ENCODE data around the gene FLAD1. TPM values are rescaled to one million over a fixed set of nuclear protein-coding genes. Genes with fewer than 3 reads are reported as not detected.

FLAD1 gene
- total and polyA plus RNA-seq, 11 donors = 19.4 to 50.7 (median 27.4) TPM

DNA sequence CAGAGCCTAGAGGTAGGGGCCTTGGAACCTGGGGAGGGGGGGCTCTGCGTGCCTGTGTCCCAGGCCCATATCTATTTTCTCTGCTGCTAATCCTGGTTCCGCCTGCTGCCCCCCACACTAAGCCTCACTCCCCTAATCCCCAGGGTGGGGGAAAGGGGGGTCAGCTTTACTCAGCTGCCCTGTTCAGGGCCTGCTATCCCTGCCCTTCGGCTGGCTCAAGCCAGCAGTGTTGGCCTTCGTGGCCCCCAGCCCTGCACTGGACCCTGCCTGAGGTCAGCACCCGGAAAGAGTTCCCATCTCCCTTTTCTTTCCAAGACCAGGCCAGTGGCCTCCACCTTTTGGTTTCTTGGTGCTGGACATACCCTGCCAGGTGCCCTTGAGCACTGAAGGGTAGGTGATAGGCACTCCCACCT, 27.9 kb downstream of the FLAD1 start:
- Histone ChIP-seq H3K9me3 (no peaks in the 10 kb centered on the region), H3K27ac (peak overlapping the region in 8 of 12 donors; percentile 6 to 97 (median 48)), H3K27me3 (no peaks in the 10 kb centered on the region), H3K4me1 (peaks cover 6 to 78% (median 48%) of the 10 kb centered on the region in 12 donors), H3K36me3 (peaks cover 0 to 19% (median 13%) of the 10 kb centered on the region in 9 donors), H3K4me3 (peak overlapping the region in 1 of 12 donors; percentile 59)
- no peak for ATAC-seq
- WGBS, 4 donors = 68 to 79% (median 76%) methylated on average over 4 to 5 of the region's 5 CpGs
- peak in 1 of 5 donors; percentile 20 for DNase-seq
- intact Hi-C loops (cut with DNase I) = loop anchor here in 2 of 10 donors (5.0 kb wide), 1 partner anchor 44 kb away; no protein-coding TSS in a partner anchor
- TF ChIP-seq POLR2A (IDR thresholded peaks at IDR 0.05) = no peak
- no peak for TF ChIP-seq CTCF (IDR thresholded peaks at IDR 0.05)

DNA sequence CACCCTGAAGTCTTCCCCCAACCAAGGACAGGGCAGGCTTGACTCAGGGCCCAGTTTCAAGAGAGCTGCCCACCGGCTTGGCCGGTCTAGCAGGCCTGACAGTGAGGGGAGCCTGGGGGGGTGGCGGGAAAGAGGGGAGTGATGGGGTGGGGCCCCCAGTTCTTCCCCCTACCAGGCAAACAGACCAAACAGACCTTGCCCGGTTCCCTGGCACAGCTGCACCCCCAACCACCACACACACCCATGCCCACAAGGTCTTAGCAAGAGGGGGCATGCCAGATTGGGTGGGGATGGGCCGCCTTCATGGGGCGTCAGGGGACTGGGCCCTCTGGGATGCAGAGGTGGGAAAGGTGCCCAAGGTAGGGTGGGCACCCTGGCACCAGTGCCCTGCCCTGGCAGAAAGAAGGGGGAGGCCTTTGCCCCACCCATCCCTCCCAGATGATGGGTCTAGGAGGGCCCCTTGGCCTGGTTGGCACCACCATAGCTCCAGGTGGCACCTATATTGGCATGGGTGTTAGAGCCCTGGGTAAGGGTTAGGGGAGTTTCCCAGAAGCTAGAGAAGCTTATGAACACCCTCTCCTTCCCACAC, 28.4 kb downstream of the FLAD1 start:
- intact Hi-C loops (cut with DNase I) = loop anchor here in 2 of 10 donors (5.0 kb wide), 1 partner anchor 44 kb away; no protein-coding TSS in a partner anchor
- TF ChIP-seq POLR2A (IDR thresholded peaks at IDR 0.05) (no peak), CTCF (IDR thresholded peaks at IDR 0.05) (no peak)
- peaks cover 3 to 78% (median 43%) of the 10 kb centered on the region in 12 donors for H3K4me1 ChIP-seq

GRCh38 chr1:155012026-155012546, 28.9 kb downstream of the FLAD1 start:
- Histone ChIP-seq H3K36me3 (peaks cover 0 to 25% (median 17%) of the 10 kb centered on the region in 9 donors), H3K27ac (peak overlapping the region in 10 of 12 donors; percentile 24 to 97 (median 48)), H3K4me1 (peaks cover 3 to 78% (median 41%) of the 10 kb centered on the region in 12 donors), H3K9me3 (no peaks in the 10 kb centered on the region), H3K4me3 (peak overlapping the region in 1 of 12 donors; percentile 12), H3K27me3 (no peaks in the 10 kb centered on the region)
- DNase-seq (peak; percentile 61 to 80 (median 72)), ATAC-seq (peak; percentile 29 to 65 (median 46))
- 20 to 31% (median 25%) methylated on average over 7 to 9 of the region's 9 CpGs for WGBS, 4 donors
- intact Hi-C loops (cut with DNase I) = loop anchor here in 2 of 10 donors (5.0 kb wide), 1 partner anchor 45 kb away; no protein-coding TSS in a partner anchor
- no peak for TF ChIP-seq CTCF (IDR thresholded peaks at IDR 0.05)
- peak in 1 of 2 donors; percentile 21 for TF ChIP-seq POLR2A (IDR thresholded peaks at IDR 0.05)

More for the DNA sequence above, 28.4 kb downstream of the FLAD1 start:
- H3K27me3 ChIP-seq = no peaks in the 10 kb centered on the region
- ATAC-seq = no peak
- H3K36me3 ChIP-seq = peaks cover 0 to 25% (median 17%) of the 10 kb centered on the region in 9 donors
- H3K4me3 ChIP-seq = peak overlapping the region in 1 of 12 donors; percentile 12
- 77 to 93% (median 86%) methylated on average over 5 to 6 of the region's 6 CpGs for WGBS, 4 donors
- peak in 1 of 5 donors; percentile 15 for DNase-seq
- H3K27ac ChIP-seq = peak overlapping the region in 9 of 12 donors; percentile 6 to 97 (median 46)
- H3K9me3 ChIP-seq = no peaks in the 10 kb centered on the region

Measured in heart left ventricle (tissue), 16 donors.